Kidney glomerular epithelial cell (primary cell): ENCODE measurements around the gene ARFGAP1.
"Not testable (repeated sequence)": the region's sequence is repeated elsewhere in the genome, so short reads cannot be mapped to it uniquely, and the experiment has no call there.

Source experiments
- DNase-seq: peaks from one replicate; lab custom pipeline; 2025; lab: John Stamatoyannopoulos, UW

The ARFGAP1 gene

DNA sequence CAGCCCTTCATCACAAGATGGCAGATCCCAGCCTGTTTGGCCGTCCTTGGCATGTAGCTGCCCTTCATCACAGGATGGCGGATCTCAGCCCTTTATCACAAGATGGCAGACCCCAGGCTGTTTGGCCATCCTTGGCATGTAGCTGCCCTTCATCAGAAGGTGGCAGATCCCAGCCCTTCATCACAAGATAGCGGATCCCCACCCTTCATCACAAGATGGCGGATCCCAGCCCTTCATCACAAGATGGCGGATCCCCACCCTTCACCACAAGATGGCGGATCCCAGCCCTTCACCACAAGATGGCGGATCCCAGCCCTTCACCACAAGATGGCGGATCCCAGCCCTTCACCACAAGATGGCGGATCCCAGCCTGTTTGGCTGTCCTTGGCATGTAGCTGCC, 62.4 kb downstream of the ARFGAP1 start:
- not testable (repeated sequence) for DNase-seq

DNA sequence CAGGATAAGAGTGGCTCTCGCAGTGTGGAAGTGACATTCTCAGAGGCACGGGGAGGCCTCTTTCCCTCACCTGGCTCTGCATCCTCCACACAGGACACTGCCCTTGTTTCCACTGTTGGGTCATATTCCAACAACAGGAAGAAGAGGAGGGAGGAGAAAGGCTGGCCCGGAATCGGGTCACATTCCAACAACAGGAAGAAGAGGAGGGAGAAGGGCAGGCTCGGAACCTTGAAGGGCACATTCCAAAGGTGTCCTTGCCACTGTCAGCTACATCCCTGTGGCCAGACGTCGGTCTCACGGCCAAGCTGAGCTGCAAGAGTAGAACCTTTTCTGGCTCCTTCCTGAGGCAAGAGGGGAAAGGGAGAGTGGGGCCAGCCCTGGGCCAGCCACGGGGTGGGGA, 63.1 kb downstream of the ARFGAP1 start:
- DNase-seq, result no peak

GRCh38 chr20:63336232-63336752, 63.7 kb downstream of the ARFGAP1 start:
- DNase-seq, result no peak

DNA sequence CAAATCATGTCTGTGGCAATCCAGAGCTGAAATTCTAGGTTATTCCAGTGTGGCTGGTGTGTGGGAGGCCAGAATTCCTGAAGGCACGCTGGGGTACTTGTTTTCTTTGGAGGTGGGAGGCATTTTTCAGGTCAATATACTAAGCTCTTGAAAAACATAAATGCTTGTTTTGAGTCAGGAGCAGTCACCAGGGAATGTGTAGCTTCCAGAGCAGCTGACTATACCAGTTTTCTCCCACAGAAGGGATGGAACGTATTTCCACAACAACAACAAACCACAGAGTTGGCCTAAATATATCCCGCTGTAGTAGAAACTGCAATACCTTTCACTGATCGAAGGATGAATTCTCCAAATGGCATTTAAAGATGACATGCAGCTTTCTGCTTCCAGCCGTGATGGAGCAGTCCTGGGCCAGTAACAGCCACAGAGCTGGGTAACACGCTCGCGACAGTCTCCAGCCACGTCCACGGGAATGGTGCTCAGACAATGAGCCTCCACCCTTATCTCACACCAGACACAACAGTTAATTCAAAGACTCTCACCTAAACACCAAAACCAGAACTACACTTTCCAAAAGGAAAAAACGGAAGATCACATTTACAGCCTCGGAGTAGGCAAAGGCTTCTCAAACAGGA, 65.3 kb downstream of the ARFGAP1 start:
- DNase-seq, result peak; percentile 87
